Adrenal gland (tissue), 12 donors: Measurements from ENCODE around the gene STK17B. TPM values are rescaled to one million over a fixed set of nuclear protein-coding genes. Genes with fewer than 3 reads are reported as not detected.

Experiments
- DNase-seq, 7 donors: peaks; one replicate each; pipeline ENCODE4 v3.0.0-alpha.2; 2019 to 2020
- H3K27ac ChIP-seq, 5 donors: fragments of 200-600 bp; sonication (generic) in 4 of 5; 1 replicate in 3 of 5; 2 replicates in 2 of 5; pipeline versions ENCODE4 v1.5.1 to v1.8.0; 2016 to 2020; ENCODE audit warnings: mild to moderate bottlenecking in 1 of 5
- H3K27me3 ChIP-seq: fragments of 200-600 bp; 2 replicates; pipeline ENCODE4 v1.8.0; 2021
- H3K36me3 ChIP-seq, 2 donors: fragments of 200-600 bp; replicated peaks in 1 of 2; 1 replicate in 1 of 2; 2 replicates in 1 of 2; pipeline versions ENCODE4 v1.5.1 to v1.8.0; 2018 to 2022
- H3K4me1 ChIP-seq, 2 donors: fragments of 200-600 bp; replicated peaks in 1 of 2; 1 replicate in 1 of 2; 2 replicates in 1 of 2; pipeline versions ENCODE4 v1.5.1 to v1.8.0; 2018 to 2021
- H3K4me3 ChIP-seq, 4 donors: fragments of 200-600 bp; sonication (generic) in 3 of 4; one replicate each; pipeline ENCODE4 v1.5.1; 2016 to 2018
- H3K9me3 ChIP-seq, 3 donors: fragments of 200-600 bp; sonication (generic) in 1 of 3; replicated peaks in 1 of 3; 1 replicate in 2 of 3; 2 replicates in 1 of 3; pipeline versions ENCODE4 v1.5.1 to v1.8.0; 2016 to 2021
- POLR2A ChIP-seq, 2 donors: fragments of 450-650 bp; IDR thresholded peaks; one replicate each; pipeline ENCODE4 v1.6.1; 2017; ENCODE audit warnings: antibody characterized with exemption in 2 of 2, mild to moderate bottlenecking in 2 of 2, moderate library complexity in 1 of 2
- WGBS, 4 donors: extraction: QIAGEN DNeasy Blood & Tissue Kit in 2 of 4; methylation state at CpG; one replicate each; pipeline versions ENCODE4 v1.1.5 to v1.1.7; 2013 to 2017; 5-methylcytosine and 5-hydroxymethylcytosine counted together
- intact Hi-C, 2 donors: fragments of 100-400 bp; cut with DNase I; formaldehyde crosslinking; loops; one replicate each; pipeline versions ENCODE4 v1.14.1 to v1.15.0; 2022 to 2023
- polyA plus RNA-seq, 3 donors: library from polyadenylated mRNA; stranded (reverse); fragments of 200-250 nt in 2 of 3; fragments of 350-450 nt in 1 of 3; fragmentation: Illumina TruSeq in 1 of 3; extraction: RNeasy Lipid Tissue Mini Kit (QIAGEN cat#74804) in 1 of 3; gene quantifications; one replicate each; pipeline ENCODE4 v1.2.3, GENCODE V29; 2013 to 2014
- total RNA-seq, 9 donors: library from RNA; depleted of rRNA in 4 of 9; stranded (reverse); fragments of >200 nt in 4 of 9; fragments of 120-200 nt in 1 of 9; fragmentation: NEBNext Ultra II Directional in 1 of 9; extraction: Animal tissue kit (Norgen Biotek cat#: 25700) in 1 of 9; gene quantifications; one replicate each; pipeline versions ENCODE4 v1.1.0 to v1.2.4, GENCODE V29; 2013 to 2023
- TF ChIP-seq, protein P1 (sequence below), 6 experiments: fragments of 450-650 bp in 4 of 6; fragments of 200-600 bp in 2 of 6; sonication (generic) in 1 of 6; IDR thresholded peaks; 1 replicate in 5 of 6; 2 replicates in 1 of 6; pipeline versions ENCODE4 v1.5.1 to v1.8.0; 2016 to 2021; ENCODE audit warnings: antibody characterized with exemption in 6 of 6, mild to moderate bottlenecking in 2 of 6, moderate library complexity in 1 of 6
- donor health status: healthy with polysubstance abuse.
- donor health status: Bipolar disorder and iron deficiency.
- donor health status: DM: yes; HTN: yes; CAD: no.
- donor health status: DM: no; HTN: no; CAD: no.
- donor health status: DM: no; HTN: no; CAD: no.
- donor health status: DM: yes; HTN: yes; CAD: no.

Gene STK17B
- total and polyA plus RNA-seq, 12 donors = 3.6 to 35.0 (median 15.5) TPM

DNA sequence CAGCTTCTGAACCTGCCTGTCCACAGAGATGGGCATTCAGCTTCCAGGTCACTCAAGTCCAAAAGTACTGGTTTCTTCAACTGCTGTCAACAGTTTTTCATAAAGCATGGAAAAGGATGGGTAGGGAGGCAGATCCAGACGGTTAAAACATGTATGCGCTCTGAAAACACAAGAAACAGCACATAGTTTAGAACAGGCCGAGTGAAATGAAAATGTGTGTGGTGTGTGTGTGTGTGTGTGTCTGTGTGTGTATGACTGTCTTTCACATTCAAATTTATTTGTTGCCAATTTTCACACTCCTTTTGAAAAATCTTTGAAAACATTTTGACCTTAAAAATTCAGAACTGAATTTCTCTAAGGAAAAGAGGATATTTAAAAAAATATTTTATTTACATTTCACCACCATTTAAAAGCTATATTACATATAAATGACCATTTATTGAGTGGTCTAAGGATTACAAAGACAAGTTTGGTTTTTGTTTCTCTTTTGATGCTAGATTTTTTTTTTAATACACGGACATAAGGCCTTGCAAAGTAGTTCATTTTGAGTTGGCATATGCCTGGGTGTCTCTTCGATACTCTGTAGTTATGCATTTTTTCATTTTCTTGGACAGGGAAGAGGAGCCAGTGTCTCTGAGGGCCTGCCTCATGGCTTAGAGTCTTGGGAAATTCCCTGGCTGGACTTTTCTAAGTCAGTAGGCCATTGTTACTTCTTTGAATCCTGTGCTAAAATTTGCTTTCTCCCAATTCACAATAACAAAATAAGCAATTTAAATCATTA is 30.0 kb upstream of the STK17B start:
- no peak overlapping the region for H3K4me3 ChIP-seq
- no peaks in the 10 kb centered on the region for H3K36me3 ChIP-seq
- 69 to 77% (median 73%) methylated on average over 5 of the region's 5 CpGs for WGBS, 4 donors
- no peak overlapping the region for H3K27ac ChIP-seq
- no peaks in the 10 kb centered on the region for H3K27me3 ChIP-seq
- no peaks in the 10 kb centered on the region for H3K9me3 ChIP-seq
- intact Hi-C loops = no loop called here
- TF ChIP-seq, protein P1, sequence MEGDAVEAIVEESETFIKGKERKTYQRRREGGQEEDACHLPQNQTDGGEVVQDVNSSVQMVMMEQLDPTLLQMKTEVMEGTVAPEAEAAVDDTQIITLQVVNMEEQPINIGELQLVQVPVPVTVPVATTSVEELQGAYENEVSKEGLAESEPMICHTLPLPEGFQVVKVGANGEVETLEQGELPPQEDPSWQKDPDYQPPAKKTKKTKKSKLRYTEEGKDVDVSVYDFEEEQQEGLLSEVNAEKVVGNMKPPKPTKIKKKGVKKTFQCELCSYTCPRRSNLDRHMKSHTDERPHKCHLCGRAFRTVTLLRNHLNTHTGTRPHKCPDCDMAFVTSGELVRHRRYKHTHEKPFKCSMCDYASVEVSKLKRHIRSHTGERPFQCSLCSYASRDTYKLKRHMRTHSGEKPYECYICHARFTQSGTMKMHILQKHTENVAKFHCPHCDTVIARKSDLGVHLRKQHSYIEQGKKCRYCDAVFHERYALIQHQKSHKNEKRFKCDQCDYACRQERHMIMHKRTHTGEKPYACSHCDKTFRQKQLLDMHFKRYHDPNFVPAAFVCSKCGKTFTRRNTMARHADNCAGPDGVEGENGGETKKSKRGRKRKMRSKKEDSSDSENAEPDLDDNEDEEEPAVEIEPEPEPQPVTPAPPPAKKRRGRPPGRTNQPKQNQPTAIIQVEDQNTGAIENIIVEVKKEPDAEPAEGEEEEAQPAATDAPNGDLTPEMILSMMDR (IDR thresholded peaks at IDR 0.05) = no peak
- no peak for TF ChIP-seq POLR2A (IDR thresholded peaks at IDR 0.05)
- H3K4me1 ChIP-seq = peaks cover 0 to 25% of the 10 kb centered on the region in 2 donors
- DNase-seq = no peak

DNA sequence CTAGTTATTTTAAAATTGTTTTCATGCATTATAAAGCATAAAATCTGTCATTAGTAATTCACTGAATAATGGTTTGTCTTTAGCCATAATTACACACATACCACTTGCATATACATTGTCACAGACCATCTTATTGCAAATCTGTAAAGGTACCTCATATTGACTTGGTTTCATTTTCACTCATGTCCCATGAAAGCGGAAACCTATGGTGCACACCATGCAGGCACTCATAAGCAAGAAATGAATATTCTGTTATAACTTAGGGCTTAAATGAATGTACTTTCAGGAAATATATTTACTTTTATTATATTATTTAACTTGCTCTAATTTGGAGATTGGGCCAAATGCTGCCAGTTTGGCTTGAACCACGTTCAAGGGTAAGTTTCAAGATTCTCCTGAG is 29.2 kb upstream of the STK17B start:
- H3K4me3 ChIP-seq = no peak overlapping the region
- no peak for TF ChIP-seq POLR2A (IDR thresholded peaks at IDR 0.05)
- TF ChIP-seq, protein P1 (IDR thresholded peaks at IDR 0.05) = no peak
- H3K27me3 ChIP-seq = no peaks in the 10 kb centered on the region
- intact Hi-C loops = no loop called here
- DNase-seq = no peak
- peaks cover 0 to 17% of the 10 kb centered on the region in 2 donors for H3K4me1 ChIP-seq
- H3K27ac ChIP-seq = no peak overlapping the region
- no peaks in the 10 kb centered on the region for H3K9me3 ChIP-seq
- 86 to 95% (median 94%) methylated on average over 2 of the region's 2 CpGs for WGBS, 4 donors
- no peaks in the 10 kb centered on the region for H3K36me3 ChIP-seq

DNA sequence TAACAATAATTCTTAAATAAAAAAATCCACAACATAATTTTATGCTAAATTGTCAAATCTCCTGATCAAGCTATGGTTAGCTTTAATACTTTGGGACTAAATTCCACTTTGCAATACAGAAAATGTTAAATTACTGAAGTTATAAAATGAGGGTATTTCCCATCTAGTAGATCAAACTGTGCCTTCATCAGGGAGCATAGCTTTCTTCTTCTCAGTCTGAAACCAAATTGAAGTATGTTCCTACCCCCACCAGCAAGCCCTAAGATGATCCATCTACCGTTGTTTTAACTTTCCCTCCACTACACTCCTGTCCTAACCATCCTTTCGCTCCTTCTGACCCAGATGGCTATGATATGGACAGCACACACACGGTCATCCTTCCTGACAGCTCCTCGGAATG is 24.4 kb upstream of the STK17B start:
- Histone ChIP-seq H3K36me3 (no peaks in the 10 kb centered on the region), H3K4me1 (no peaks in the 10 kb centered on the region), H3K4me3 (no peak overlapping the region), H3K9me3 (no peaks in the 10 kb centered on the region), H3K27ac (no peak overlapping the region), H3K27me3 (no peaks in the 10 kb centered on the region)
- intact Hi-C loops = no loop called here
- TF ChIP-seq, protein P1 (IDR thresholded peaks at IDR 0.05) = no peak
- no peak for TF ChIP-seq POLR2A (IDR thresholded peaks at IDR 0.05)
- WGBS, 4 donors = 87 to 90% (median 89%) methylated on average over 4 of the region's 4 CpGs
- no peak for DNase-seq

DNA sequence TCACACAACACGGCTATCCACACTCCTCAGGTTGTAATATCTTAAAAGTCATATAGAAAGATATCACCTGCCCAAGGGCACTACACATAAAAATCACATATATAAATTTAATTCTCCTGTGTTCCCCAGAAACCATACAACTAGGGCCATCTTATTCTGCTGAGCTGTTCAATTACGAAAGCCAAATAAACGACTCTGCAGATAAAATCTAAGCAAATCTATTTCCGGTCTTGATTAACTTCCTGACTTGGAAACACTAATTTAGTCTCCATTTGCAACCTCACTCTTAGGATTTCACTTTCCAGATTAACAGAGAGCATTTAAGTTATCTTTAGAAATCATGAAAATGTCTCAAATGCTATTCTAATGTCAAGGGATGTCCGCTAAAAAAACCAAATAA is 23.9 kb upstream of the STK17B start:
- Histone ChIP-seq H3K9me3 (no peaks in the 10 kb centered on the region), H3K4me3 (no peak overlapping the region), H3K27ac (no peak overlapping the region), H3K36me3 (no peaks in the 10 kb centered on the region), H3K4me1 (no peaks in the 10 kb centered on the region), H3K27me3 (no peaks in the 10 kb centered on the region)
- TF ChIP-seq, protein P1 (IDR thresholded peaks at IDR 0.05) = no peak
- TF ChIP-seq POLR2A (IDR thresholded peaks at IDR 0.05) = no peak
- 62 to 68% (median 66%) methylated on average over 5 of the region's 5 CpGs for WGBS, 4 donors
- no peak for DNase-seq
- intact Hi-C loops = no loop called here
